Measurements from ENCODE around the gene GAS2L2. TPM values are rescaled to one million over a fixed set of nuclear protein-coding genes. Genes with fewer than 3 reads are reported as not detected.

Gene GAS2L2
- total and polyA plus RNA-seq, 8 donors = 0.03 to 0.33 (median 0.08) TPM; not detected in 1

DNA sequence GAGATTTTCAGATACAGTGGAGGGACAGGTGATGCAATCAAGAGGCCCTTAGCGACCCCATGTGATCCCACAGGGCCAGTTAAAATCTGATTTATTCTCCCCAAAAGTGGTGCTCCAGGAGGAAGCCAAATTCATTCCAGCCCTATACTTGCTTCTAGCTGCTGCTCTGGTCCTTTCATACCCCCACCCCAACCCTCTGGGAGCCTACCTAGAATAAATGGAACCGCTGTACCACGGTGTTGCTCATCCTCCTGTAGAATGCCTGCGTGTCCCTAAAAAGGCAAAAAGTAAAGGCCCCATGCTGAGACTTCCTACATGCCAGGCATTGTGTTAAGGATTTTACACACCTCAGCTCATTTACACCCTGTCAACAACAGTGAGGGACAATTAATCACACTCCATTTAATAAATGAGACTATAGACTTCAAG is 23.6 kb downstream of the GAS2L2 start:
- TF ChIP-seq, protein P1, sequence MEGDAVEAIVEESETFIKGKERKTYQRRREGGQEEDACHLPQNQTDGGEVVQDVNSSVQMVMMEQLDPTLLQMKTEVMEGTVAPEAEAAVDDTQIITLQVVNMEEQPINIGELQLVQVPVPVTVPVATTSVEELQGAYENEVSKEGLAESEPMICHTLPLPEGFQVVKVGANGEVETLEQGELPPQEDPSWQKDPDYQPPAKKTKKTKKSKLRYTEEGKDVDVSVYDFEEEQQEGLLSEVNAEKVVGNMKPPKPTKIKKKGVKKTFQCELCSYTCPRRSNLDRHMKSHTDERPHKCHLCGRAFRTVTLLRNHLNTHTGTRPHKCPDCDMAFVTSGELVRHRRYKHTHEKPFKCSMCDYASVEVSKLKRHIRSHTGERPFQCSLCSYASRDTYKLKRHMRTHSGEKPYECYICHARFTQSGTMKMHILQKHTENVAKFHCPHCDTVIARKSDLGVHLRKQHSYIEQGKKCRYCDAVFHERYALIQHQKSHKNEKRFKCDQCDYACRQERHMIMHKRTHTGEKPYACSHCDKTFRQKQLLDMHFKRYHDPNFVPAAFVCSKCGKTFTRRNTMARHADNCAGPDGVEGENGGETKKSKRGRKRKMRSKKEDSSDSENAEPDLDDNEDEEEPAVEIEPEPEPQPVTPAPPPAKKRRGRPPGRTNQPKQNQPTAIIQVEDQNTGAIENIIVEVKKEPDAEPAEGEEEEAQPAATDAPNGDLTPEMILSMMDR (IDR thresholded peaks at IDR 0.05) = no peak
- Histone ChIP-seq H3K4me1 (peaks cover 0 to 11% (median 6%) of the 10 kb centered on the region in 3 donors), H3K9me3 (no peaks in the 10 kb centered on the region), H3K27ac (no peak overlapping the region), H3K4me3 (no peak overlapping the region), H3K27me3 (no peaks in the 10 kb centered on the region), H3K36me3 (peaks cover 0 to 3% (median 0%) of the 10 kb centered on the region in 3 donors)
- no peak for ATAC-seq
- no peak for DNase-seq
- 72 to 75% methylated on average over 4 of the region's 4 CpGs for WGBS, 2 donors
- intact Hi-C loops (cut with DNase I) = no loop called here
- no peak for FAIRE-seq

DNA sequence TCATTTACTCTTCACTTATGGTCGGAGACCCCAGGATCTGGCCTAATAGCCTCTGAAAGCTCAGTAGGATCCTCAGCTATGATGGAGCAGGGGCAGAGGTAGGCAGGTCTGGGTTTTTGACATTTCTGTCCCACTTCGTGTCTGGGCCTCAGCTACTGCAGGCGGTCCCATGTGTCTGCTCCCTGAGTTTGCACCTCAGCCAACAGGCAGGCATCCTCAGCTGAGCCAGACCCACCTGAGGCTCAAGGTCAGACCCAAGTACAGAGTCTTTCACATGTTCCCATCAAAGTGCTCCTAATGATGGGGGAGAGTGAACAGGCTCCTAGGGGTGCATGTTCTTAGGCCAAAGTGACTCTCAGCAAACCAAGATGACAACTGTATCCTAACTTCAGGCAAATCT is 24.5 kb downstream of the GAS2L2 start:
- 89 to 90% methylated on average over 3 of the region's 3 CpGs for WGBS, 2 donors
- FAIRE-seq (no peak), ATAC-seq (no peak), DNase-seq (no peak)
- Histone ChIP-seq H3K27ac (no peak overlapping the region), H3K4me3 (no peak overlapping the region), H3K27me3 (no peaks in the 10 kb centered on the region), H3K4me1 (peaks cover 0 to 11% (median 6%) of the 10 kb centered on the region in 3 donors), H3K36me3 (peaks cover 0 to 12% (median 0%) of the 10 kb centered on the region in 3 donors), H3K9me3 (no peaks in the 10 kb centered on the region)
- intact Hi-C loops (cut with DNase I) = no loop called here
- TF ChIP-seq, protein P1 (IDR thresholded peaks at IDR 0.05) = no peak

DNA sequence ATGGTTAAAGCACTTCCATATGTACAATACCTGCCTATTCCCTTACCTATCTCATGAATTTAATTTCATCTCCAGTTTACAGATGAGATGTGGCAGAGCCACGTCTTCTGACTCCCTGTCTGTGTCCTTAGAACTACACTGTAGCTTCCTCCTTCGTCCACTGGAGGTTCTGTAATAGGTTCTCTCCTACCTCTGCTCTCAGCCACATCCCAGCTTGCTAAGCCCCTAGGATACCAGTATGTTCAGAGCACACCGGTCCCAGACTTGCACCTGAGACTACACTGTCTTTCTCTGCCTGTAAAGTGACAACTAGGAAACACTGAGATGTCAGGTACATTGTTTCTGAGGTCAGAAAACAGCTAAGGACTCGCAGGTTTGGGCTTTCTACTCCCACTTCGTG is 25.4 kb downstream of the GAS2L2 start:
- Histone ChIP-seq H3K9me3 (no peaks in the 10 kb centered on the region), H3K27me3 (no peaks in the 10 kb centered on the region), H3K4me3 (no peak overlapping the region), H3K36me3 (peaks cover 0 to 14% (median 0%) of the 10 kb centered on the region in 3 donors), H3K27ac (no peak overlapping the region), H3K4me1 (peaks cover 0 to 11% (median 6%) of the 10 kb centered on the region in 3 donors)
- intact Hi-C loops (cut with DNase I) = no loop called here
- no peak for FAIRE-seq
- ATAC-seq = no peak
- TF ChIP-seq, protein P1 (IDR thresholded peaks at IDR 0.05) = no peak
- 82 to 85% methylated on average over 5 of the region's 5 CpGs for WGBS, 2 donors
- DNase-seq = no peak

GRCh38 chr17:35726953-35727460 is 26.0 kb downstream of the GAS2L2 start:
- WGBS, 2 donors = 57 to 61% methylated on average over 5 of the region's 5 CpGs
- Histone ChIP-seq H3K4me1 (peaks cover 0 to 11% (median 6%) of the 10 kb centered on the region in 3 donors), H3K27me3 (no peaks in the 10 kb centered on the region), H3K9me3 (no peaks in the 10 kb centered on the region), H3K4me3 (no peak overlapping the region), H3K27ac (peak overlapping the region in 2 of 4 donors; percentile 7 to 23), H3K36me3 (peaks cover 0 to 14% (median 0%) of the 10 kb centered on the region in 3 donors)
- ATAC-seq = no peak
- intact Hi-C loops (cut with DNase I) = no loop called here
- no peak for FAIRE-seq
- no peak for DNase-seq
- TF ChIP-seq, protein P1 (IDR thresholded peaks at IDR 0.05) = no peak

Data from pancreas (tissue), 10 donors.